ENCODE measurements around the gene ISLR2.

ISLR2 gene

GRCh38 chr15:74179983-74180880 is 49.8 kb downstream of the ISLR2 start:
- Histone ChIP-seq H3K79me2 (ENCODE audit: control insufficient read depth, insufficient read depth, low read length, unreplicated experiment) (no peaks in the 10 kb centered on the region), H3K36me3 (ENCODE audit: insufficient read depth, low read length) (no peaks in the 10 kb centered on the region), H3K4me3 (ENCODE audit: low read depth, low read length) (no peak overlapping the region), H2AFZ (ENCODE audit: low read length, unreplicated experiment) (no peak overlapping the region), H3K27ac (ENCODE audit: low read depth, low read length) (peak overlapping the region; percentile 69), H3K27me3 (ENCODE audit: insufficient read depth, low read length) (no peaks in the 10 kb centered on the region), H3K4me1 (ENCODE audit: control insufficient read depth, insufficient read depth, low read length, unreplicated experiment) (peaks cover 36% of the 10 kb centered on the region)

GRCh38 chr15:74180881-74181602 is 50.7 kb downstream of the ISLR2 start:
- no peak overlapping the region for H3K4me3 ChIP-seq (ENCODE audit: low read depth, low read length)
- H3K27ac ChIP-seq (ENCODE audit: low read depth, low read length), result no peak overlapping the region
- H2AFZ ChIP-seq (ENCODE audit: low read length, unreplicated experiment), result no peak overlapping the region
- no peaks in the 10 kb centered on the region for H3K27me3 ChIP-seq (ENCODE audit: insufficient read depth, low read length)
- H3K79me2 ChIP-seq (ENCODE audit: control insufficient read depth, insufficient read depth, low read length, unreplicated experiment), result no peaks in the 10 kb centered on the region
- no peaks in the 10 kb centered on the region for H3K36me3 ChIP-seq (ENCODE audit: insufficient read depth, low read length)
- H3K4me1 ChIP-seq (ENCODE audit: control insufficient read depth, insufficient read depth, low read length, unreplicated experiment), result peaks cover 43% of the 10 kb centered on the region

GRCh38 chr15:74182131-74182530 is 51.7 kb downstream of the ISLR2 start:
- Histone ChIP-seq H3K79me2 (ENCODE audit: control insufficient read depth, insufficient read depth, low read length, unreplicated experiment) (no peaks in the 10 kb centered on the region), H3K36me3 (ENCODE audit: insufficient read depth, low read length) (no peaks in the 10 kb centered on the region), H2AFZ (ENCODE audit: low read length, unreplicated experiment) (no peak overlapping the region), H3K4me1 (ENCODE audit: control insufficient read depth, insufficient read depth, low read length, unreplicated experiment) (peaks cover 43% of the 10 kb centered on the region), H3K27ac (ENCODE audit: low read depth, low read length) (no peak overlapping the region), H3K4me3 (ENCODE audit: low read depth, low read length) (no peak overlapping the region), H3K27me3 (ENCODE audit: insufficient read depth, low read length) (no peaks in the 10 kb centered on the region)

GRCh38 chr15:74184582-74185091 is 54.3 kb downstream of the ISLR2 start:
- no peak overlapping the region for H3K27ac ChIP-seq (ENCODE audit: low read depth, low read length)
- H3K27me3 ChIP-seq (ENCODE audit: insufficient read depth, low read length), result no peaks in the 10 kb centered on the region
- no peaks in the 10 kb centered on the region for H3K36me3 ChIP-seq (ENCODE audit: insufficient read depth, low read length)
- H3K79me2 ChIP-seq (ENCODE audit: control insufficient read depth, insufficient read depth, low read length, unreplicated experiment), result no peaks in the 10 kb centered on the region
- no peak overlapping the region for H3K4me3 ChIP-seq (ENCODE audit: low read depth, low read length)
- H2AFZ ChIP-seq (ENCODE audit: low read length, unreplicated experiment), result no peak overlapping the region
- peaks cover 20% of the 10 kb centered on the region for H3K4me1 ChIP-seq (ENCODE audit: control insufficient read depth, insufficient read depth, low read length, unreplicated experiment)

- H2AFZ ChIP-seq (ENCODE audit: low read length, unreplicated experiment), result no peak overlapping the region
- peaks cover 9% of the 10 kb centered on the region for H3K4me1 ChIP-seq (ENCODE audit: control insufficient read depth, insufficient read depth, low read length, unreplicated experiment)
- no peak overlapping the region for H3K4me3 ChIP-seq (ENCODE audit: low read depth, low read length)
- H3K36me3 ChIP-seq (ENCODE audit: insufficient read depth, low read length), result no peaks in the 10 kb centered on the region
- H3K79me2 ChIP-seq (ENCODE audit: control insufficient read depth, insufficient read depth, low read length, unreplicated experiment), result no peaks in the 10 kb centered on the region
- H3K27ac ChIP-seq (ENCODE audit: low read depth, low read length), result no peak overlapping the region
- H3K27me3 ChIP-seq (ENCODE audit: insufficient read depth, low read length), result no peaks in the 10 kb centered on the region
These were observed 55.4 kb downstream of the ISLR2 start for GRCh38 chr15:74185710-74186348.
